HG03280 (cell line): ENCODE results near the gene EVC2.

Experiments used
- ATAC-seq: cut with Tn5 transposase; IDR thresholded peaks from one replicate; pipeline ENCODE4 v1.9.1; 2021; ENCODE audit warnings: mild to moderate bottlenecking, moderate library complexity; ENCODE audit not compliant: unreplicated experiment

The EVC2 gene

GRCh38 chr4:5568336-5568735 lies 140.0 kb downstream of the EVC2 start:
- ATAC-seq: no peak

- ATAC-seq: no peak
Measured at GRCh38 chr4:5566991-5567390, 141.4 kb downstream of the EVC2 start.

DNA sequence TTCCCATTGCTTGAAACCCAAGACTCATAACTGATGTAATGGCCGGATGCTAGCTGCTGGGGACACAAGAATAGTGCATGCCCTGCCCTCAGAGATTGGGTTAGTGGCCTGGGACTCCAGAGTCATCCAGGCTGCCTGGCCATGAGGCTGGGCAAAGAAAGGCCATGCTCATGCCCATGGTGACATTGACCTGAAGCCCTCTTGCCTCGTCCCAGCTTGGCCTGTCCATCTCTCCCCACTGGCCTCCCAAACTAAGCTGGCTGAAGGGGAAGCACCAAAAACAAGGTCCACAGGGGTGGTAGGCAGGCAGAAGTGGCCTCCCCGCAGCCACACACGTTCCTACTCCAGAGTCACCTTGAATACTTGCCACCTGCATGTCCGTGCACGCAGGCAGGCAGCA lies 141.8 kb downstream of the EVC2 start:
- ATAC-seq: no peak

GRCh38 chr4:5563856-5564255 lies 144.5 kb downstream of the EVC2 start:
- no peak for ATAC-seq

DNA sequence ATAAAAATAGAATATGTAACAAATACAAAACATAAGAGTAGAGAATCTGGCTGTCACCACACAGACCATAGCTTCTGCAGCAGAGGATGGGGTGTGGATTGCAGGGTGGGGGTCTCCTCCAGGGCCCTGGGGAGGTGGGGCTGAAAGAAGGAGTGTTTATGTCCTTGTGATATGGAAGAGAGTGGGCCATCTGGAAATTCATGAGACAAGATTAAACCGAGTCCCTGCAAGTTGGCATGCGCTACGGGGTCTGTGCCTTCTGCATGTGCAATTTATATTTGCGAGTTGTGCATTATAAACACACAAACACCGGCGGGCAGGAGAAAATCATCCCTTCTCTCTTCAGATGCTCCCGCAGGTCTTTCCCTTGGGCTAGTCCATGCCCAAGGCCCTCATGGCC lies 145.9 kb downstream of the EVC2 start:
- ATAC-seq: no peak

- no peak for ATAC-seq
Measured at GRCh38 chr4:5561286-5561685, 147.1 kb downstream of the EVC2 start.

- no peak for ATAC-seq
Measured at GRCh38 chr4:5558502-5558901, 149.9 kb downstream of the EVC2 start.

DNA sequence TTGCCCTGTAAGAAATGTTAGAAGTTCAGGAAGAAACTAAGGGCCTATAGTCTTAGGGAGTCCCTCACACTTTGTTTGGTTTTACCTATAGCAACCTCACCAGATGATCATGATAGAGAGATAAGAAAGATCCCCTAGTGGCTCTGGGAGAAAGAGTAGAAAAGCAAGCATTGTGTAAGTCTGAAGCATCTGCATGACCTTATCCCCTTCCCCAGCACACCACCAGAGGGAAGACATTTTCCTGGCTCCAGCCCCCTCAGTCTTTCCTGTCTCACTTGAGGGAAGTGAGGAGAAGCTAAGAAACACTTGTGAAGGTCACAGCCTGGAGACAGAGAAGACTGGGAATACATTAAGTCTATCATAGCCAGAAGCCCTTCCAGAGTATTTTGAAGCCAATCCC lies 154.0 kb downstream of the EVC2 start:
- ATAC-seq: no peak

- no peak for ATAC-seq
Measured at GRCh38 chr4:5553801-5554200, 154.6 kb downstream of the EVC2 start.

DNA sequence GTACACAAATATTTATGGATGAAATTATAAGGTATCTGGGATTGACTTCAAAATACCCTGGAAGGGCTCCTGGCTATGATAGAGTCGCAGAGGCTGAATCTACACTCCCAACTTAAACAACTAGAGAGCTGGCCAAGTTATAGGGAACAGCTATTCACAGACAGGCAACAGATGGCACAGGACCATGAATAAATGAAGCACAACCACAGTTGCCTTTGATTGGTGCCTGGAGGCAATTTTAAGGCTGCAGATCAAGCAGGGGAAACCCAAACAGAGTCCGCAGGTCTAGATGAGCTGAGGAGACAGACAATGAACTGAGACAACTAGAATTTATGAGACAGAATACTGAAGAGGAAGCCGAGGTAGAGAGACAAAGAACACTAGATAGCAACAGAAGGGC lies 155.9 kb downstream of the EVC2 start:
- ATAC-seq: no peak

DNA sequence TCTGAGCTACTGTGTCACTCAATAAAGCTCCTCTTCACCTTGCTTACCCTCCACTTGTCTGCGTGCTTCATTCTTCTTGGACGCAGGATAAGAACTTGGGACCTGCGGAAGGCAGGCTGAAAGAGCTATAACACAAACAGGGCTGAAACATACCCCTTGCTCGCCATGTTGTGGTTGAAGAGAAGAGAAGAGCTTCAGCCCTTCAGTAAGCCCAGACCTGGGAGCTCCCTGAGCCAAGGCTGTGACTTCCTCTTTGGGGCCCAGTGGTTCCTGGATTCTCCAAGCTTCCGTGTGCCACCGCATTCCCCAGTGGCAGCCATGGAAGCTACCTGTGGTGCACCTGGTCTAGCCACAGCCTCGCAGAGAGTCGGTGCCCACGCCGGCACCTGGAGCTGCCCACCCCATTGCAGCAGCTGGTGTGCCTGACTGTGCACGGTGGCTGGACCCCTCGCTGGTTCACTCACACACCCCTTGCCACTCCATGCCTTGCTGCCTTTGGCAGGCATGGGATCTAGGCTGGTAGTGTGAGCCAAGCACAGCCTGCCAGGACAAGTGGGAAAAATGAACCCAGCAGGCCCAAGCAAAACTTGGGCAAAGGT lies 160.6 kb downstream of the EVC2 start:
- ATAC-seq: no peak

- ATAC-seq: no peak
Measured at GRCh38 chr4:5545271-5545670, 163.1 kb downstream of the EVC2 start.

- no peak for ATAC-seq
Measured at GRCh38 chr4:5544762-5545161, 163.6 kb downstream of the EVC2 start.

DNA sequence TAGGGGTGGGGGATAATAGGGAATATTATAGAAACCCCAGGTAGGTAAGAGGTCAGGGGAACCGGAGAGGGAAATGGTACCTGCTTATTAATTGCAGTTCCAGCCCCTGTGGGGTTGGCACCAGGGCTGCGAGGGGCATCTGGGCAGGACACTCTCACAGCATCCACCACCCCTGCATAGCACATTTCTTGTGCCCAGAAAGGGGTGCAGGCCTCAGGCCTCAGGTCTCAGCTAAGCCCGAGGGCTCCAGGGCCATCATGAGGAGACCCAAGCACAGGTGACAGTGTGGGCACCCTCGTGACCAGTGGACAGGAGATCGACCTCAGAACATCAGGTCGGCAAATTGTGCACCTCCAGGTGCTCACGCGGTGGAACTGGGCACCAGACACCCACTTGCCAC lies 164.7 kb downstream of the EVC2 start:
- ATAC-seq: no peak

- ATAC-seq: no peak
Measured at GRCh38 chr4:5541169-5541568, 167.2 kb downstream of the EVC2 start.

DNA sequence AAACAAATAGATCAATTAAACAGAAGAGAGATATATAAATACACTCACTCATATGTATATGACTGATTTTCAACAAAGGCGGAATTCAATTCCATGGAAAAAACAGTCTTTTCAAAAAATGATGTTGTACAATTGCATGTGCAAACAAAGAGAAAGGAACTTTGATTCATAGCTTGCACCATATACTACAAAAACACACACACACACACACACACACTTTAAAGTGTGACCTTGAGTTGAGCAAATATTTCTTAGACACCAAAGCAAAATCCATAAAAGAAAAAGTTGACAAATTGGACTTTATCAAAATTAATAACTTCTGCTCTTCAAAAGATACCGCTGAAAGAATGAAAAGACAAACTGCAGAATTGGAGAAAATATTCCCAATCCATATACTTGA lies 168.8 kb downstream of the EVC2 start:
- no peak for ATAC-seq

- no peak for ATAC-seq
Measured at GRCh38 chr4:5532100-5532499, 176.3 kb downstream of the EVC2 start.

GRCh38 chr4:5528031-5528436 lies 180.3 kb downstream of the EVC2 start:
- no peak for ATAC-seq

DNA sequence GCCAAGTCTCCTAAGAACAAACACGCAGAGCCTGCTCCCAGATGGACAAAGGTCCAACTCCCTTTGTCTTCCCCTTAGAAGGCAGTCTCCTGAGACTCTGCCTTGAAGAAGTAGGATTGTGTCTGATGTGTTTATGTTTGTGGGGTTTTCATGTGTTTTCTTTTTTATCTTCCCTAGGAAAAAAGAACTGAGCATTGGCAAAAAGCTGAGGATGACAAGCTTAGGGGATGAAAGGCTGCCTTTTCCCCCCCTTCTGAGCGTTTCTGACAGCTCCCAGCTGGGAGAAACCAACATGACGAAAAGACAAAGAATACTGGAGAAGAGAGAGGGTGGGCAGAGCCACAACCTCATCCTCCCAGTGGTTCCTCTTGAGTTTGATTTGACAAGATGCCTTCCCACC lies 181.1 kb downstream of the EVC2 start:
- no peak for ATAC-seq

DNA sequence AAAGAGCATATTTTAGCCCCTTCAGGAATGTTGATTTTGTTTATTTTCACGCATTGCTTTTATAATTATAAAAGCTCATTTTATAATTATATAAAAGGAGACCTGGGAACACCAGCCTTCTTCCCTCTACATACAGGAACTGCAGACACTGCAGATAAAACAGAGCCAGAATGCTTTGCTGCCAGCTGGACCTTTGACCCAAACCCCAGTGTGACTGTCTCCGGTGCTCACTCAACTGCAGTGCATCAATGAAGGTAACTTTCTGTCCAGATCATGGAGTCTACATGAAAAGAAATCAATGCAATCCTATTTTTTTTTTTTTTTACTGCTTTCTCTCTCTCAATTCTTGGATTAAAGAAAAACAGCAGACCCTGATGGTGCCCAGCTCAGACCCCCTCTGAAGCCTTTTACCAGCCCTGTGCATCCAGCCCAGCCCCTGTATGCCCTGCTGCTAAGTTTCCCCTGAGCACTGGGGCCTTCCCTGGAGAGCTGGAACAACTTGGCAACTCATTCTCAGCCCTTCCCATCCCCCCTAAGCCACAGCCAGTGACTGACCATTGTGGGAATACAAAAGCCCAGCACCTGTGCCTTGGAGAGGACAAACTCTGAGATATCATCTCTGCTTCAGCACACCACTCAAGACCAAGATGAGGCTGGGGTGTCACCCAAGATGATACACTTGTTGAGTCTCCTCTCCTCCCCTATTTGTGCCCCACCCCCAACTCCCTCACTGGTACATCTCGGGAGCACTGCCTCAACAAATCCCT lies 182.1 kb downstream of the EVC2 start:
- no peak for ATAC-seq

- no peak for ATAC-seq
Measured at GRCh38 chr4:5524446-5525299, 183.7 kb downstream of the EVC2 start.

DNA sequence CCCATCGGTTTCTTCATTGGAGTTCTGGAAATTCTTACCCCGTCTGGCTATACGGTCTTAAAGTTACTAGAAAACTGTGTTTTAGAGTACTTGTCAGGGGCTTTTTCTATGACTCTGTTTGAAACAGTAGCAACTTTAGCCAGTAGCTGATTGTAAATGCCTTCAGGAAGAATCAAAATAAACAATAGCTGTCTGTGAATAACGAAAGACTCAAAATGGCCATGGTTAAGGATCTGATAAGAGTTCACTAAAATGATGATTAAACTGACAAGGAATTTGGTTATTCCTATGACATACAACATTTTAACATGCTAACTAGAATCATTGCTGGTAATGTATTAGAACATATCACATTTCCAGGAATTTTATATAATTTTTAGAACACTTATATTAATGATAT lies 191.0 kb downstream of the EVC2 start:
- ATAC-seq: no peak
